NCI-H345 treated with DMSO at 0.1 percent for 48 hours (cell line): Measurements from ENCODE around the gene HEMGN.
"Not testable (repeated sequence)": the region's sequence is repeated elsewhere in the genome, so short reads cannot be mapped to it uniquely, and the experiment has no call there.

Experiments
- DNase-seq: peaks from one replicate; lab custom pipeline; 2025; ENCODE audit not compliant: unreplicated experiment; lab: John Stamatoyannopoulos, UW

HEMGN gene

GRCh38 chr9:97966493-97966892 lies 28.5 kb upstream of the HEMGN start:
- DNase-seq, result no peak

GRCh38 chr9:97964901-97965300 lies 26.9 kb upstream of the HEMGN start:
- DNase-seq, result no peak

GRCh38 chr9:97963232-97963631 lies 25.3 kb upstream of the HEMGN start:
- DNase-seq, result no peak

- no peak for DNase-seq
These were observed 24.6 kb upstream of the HEMGN start for GRCh38 chr9:97962575-97962974.

GRCh38 chr9:97962136-97962535 lies 24.2 kb upstream of the HEMGN start:
- DNase-seq, result no peak

GRCh38 chr9:97961361-97961760 lies 23.4 kb upstream of the HEMGN start:
- DNase-seq, result no peak

- DNase-seq, result not testable (repeated sequence)
These were observed 22.8 kb upstream of the HEMGN start for GRCh38 chr9:97960678-97961328.

- no peak for DNase-seq
These were observed 21.6 kb upstream of the HEMGN start for GRCh38 chr9:97959585-97959984.

GRCh38 chr9:97958812-97959511 lies 21.0 kb upstream of the HEMGN start:
- DNase-seq, result no peak

GRCh38 chr9:97956331-97956730 lies 18.4 kb upstream of the HEMGN start:
- DNase-seq, result no peak

GRCh38 chr9:97954550-97954989 lies 16.6 kb upstream of the HEMGN start:
- DNase-seq, result peak; percentile 41

GRCh38 chr9:97950873-97951272 lies 12.9 kb upstream of the HEMGN start:
- DNase-seq, result not testable (repeated sequence)

- DNase-seq, result not testable (repeated sequence)
These were observed 9.1 kb upstream of the HEMGN start for GRCh38 chr9:97947094-97947493.

GRCh38 chr9:97945470-97945869 lies 7.5 kb upstream of the HEMGN start:
- DNase-seq, result not testable (repeated sequence)

GRCh38 chr9:97944612-97945011 lies 6.6 kb upstream of the HEMGN start:
- DNase-seq, result no peak

- DNase-seq, result no peak
These were observed 5.4 kb upstream of the HEMGN start for GRCh38 chr9:97943308-97943855.

- DNase-seq, result no peak
These were observed 3.4 kb upstream of the HEMGN start for GRCh38 chr9:97941323-97941722.

- no peak for DNase-seq
These were observed 2.8 kb upstream of the HEMGN start for GRCh38 chr9:97940741-97941140.

- no peak for DNase-seq
These were observed 2.3 kb upstream of the HEMGN start for GRCh38 chr9:97940233-97940632.

GRCh38 chr9:97936998-97937397 lies 974 bp downstream of the HEMGN start:
- no peak for DNase-seq

GRCh38 chr9:97935276-97935675 lies 2.7 kb downstream of the HEMGN start:
- no peak for DNase-seq

- no peak for DNase-seq
These were observed 3.5 kb downstream of the HEMGN start for GRCh38 chr9:97934321-97935115.
